ENCODE results near the gene STK38L. TPM values are rescaled to one million over a fixed set of nuclear protein-coding genes. Genes with fewer than 3 reads are reported as not detected.

Gene STK38L
- 32.6 TPM for polyA plus RNA-seq (2013, experiment 1 of 2; ENCODE audit: insufficient read length)
- 26.1 TPM for polyA plus RNA-seq (2013, experiment 2 of 2; ENCODE audit: insufficient read length)

DNA sequence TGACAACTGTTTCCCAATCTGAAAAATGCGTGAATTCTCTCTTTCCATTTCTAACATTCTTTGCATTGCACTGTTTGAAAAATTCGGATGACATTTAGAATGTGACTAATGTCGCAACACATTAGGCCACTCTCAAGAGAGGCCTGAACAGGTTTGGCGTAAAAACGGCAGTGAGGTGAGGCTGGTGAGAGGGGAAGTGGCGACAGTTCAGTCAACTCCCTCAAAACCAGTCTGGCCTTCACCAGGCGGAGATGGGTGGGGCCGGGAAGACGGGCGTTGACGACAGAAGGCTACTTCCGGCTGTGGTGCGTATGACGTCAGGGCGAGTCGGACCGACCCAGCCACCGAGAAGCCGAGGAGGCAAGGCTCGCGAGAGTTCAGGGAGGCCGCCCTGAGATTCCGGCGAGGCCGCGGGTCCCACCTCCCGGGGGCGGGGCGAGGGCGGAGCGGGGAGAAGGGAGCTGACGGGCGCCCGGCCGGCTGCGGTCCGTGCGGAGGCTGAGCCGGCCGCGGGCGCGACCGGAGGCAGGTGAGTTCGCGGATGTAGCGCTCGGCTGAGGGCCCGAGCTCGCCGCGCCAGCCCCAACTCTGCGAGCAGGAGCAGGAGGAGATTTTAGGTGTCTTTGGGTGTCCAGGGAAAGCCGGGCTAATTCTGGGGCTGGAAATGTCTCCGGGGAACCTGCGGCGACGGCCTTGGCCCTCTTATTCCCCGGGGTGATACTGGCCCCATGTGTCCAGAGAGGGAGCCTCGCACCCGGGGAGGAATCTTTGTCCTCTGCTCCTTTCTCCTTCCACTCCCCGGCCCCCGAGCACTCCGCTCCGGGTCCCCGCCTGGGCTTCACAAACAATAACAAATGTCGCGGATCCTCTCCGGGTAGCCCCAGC is at the start of gene STK38L:
Gene STK38L, plus strand, starts transcription at position 483 of the 885 bp plus-strand sequence. CDS start 53,435 bp downstream, outside the sequence.
- peak; percentile 97 for DNase-seq

DNA sequence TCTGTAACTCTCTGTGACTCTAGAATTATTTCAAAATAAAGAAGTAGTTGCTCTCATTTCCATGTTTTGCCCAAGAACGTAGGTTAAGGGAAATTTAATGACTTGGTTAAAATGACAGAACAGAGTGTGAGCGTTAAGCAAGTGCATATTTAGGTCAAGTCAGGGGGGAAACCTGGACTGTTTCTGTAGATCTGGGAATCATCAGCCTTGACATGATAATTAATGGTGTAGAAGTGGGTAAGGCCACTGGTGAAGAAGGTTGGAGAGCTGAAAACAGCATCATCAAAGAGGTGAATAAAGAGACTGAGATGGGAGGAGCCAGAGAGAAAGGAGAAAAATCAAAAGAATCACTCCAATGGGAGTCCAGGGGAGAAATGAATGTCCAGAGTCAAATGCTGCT is 49.4 kb upstream of the STK38L start:
- no peak for DNase-seq

DNA sequence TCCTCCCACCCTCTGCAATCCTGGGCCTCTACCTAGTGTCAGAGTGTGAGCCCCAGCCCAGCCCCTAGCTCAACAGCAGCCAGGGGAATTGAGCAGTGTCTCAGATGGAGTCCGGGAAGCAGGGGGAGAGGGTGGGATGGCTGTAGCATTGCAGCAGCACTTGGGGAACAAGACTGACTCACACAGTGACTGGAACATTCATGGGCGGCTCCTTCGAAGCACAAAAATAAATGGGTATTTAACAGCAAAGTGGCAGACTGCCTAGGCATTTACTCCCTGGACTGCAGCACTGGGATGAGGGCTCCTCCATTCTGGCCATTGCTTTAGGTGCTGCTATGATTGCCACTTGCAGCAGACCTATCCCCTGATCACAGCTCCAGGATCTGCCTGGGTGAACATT is 46.0 kb upstream of the STK38L start:
- peak; percentile 72 for DNase-seq

DNA sequence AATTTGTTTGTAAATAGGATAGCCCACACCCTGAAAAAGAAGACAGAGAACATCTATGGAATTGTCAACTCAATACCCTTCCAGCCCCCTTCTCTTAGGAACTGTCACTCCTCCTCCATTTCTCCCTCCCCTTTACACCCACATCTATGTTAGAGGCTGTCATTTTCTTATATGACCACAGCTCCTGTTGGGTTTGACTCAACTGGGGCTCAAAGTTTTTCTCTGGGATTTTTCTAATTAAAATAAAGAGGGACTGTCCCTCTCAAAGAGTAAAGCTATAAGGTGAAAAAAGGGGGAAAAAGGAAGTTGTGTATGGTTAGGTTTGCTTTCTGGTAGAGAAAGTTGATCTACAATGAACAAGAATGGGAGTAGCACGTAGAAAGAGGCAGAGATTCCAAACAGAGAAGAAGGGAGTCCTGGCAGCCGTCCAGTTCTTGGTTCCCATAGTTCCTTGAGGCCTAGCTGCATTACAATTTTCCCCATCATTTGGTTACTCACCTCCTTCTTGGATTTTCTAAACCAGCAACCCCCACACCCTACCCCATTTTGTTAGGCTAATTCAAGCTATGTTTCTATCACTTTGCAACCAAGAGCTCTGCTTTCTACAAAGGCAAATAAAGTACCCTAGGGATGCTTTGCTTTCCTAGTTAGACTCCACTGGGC is 44.3 kb upstream of the STK38L start:
- DNase-seq, result no peak

- DNase-seq, result no peak
Measured at GRCh38 chr12:27201169-27201568, 42.9 kb upstream of the STK38L start.

GRCh38 chr12:27206801-27207502 is 37.1 kb upstream of the STK38L start:
- DNase-seq, result no peak

DNA sequence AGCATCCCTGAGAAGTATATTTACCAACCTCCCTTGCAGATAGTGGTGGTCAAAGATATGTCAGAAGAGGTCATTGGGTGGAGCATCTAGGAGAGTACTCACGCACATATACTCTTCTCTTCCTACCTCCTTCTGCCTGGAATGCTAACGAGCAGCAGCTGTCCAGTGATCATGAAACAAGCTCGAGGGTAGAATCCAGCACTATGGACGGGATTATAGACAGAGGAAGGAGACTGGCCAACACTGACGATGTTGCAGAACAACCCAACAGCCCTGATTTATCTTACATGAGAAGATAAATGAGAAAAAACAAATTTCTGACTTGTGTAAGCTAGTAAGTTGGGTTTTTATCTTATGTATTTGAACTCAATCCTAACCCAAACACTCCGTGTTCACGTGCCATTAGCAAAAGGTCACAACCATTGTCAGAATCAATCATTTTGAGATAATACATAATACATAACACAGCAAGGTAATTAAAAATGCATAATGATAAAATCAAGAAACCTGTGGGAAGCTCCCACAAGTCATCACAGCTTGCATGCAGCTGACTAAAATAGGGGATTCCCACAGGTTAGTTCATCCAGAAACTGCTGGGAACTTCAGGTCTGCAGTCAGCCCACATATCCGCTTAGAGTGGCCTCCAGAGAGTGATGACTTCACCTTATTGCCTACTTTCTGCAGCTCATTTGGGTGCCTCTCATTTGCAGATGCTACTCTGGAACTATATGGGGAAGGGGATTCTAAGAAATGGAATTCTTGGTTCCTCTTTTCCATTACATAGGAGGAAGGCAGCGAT is 36.3 kb upstream of the STK38L start:
- DNase-seq, result peak; percentile 42

DNA sequence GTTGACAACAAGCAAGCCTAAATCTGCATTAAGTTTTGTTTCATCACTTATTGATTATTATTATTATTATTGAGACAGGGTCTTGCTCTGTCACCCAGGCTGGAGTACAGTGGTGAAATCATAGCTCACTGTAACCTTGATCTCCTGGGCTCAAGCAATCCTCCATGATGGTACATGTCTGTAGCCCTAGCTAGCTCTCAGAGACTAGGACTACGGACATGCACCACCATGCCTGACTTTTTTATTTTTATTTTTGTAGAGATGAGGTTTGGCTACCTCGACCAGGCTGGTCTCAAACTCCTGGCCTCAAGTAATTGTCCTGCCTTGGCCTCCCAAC is 35.7 kb upstream of the STK38L start:
- no peak for DNase-seq

DNA sequence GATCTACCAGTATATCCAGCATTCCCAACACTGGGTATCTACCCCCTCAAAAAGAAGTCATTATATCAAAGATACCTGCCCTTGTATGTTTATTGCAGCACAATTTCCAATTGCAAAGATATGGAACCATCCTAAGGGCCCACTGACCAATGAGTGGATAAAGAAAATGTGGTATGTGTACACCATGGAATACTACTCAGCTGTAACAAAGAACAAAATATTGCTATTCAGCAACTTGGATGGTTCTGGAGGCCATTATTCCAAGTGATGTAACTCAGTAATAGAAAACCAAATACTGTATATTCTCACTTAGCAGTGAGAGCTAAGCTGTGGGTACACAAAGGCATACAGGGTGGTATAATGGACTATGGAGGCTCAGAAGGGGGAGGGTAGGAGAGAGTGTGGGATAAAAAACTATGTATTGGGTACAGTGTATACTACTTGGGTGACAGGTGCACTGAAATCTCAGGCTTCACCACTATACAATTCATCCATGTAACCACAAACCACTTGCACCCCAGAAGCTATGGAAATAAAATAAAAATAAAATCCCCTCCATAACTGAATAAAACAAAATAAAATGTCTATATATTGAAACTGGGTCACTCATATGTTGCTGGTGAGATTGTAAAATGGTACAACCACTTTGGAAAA is 34.7 kb upstream of the STK38L start:
- no peak for DNase-seq

DNA sequence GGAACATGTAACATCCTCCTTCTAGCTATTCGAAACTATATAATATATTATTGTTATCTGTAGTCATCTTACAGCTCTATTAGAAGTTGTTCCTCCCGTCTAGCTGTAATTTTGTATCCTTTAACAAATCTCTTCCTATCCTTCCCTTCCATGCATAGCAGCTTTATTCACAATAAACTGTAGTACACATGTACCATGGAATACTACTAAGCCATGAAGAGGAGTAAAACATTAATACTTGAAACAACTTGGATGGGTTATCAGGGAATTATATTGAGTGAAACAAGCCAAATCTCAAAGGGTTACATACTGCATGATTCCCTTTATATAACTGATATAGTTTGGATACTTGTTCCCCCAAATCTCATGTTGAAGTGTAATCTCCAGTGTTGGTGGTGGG is 33.9 kb upstream of the STK38L start:
- no peak for DNase-seq

DNA sequence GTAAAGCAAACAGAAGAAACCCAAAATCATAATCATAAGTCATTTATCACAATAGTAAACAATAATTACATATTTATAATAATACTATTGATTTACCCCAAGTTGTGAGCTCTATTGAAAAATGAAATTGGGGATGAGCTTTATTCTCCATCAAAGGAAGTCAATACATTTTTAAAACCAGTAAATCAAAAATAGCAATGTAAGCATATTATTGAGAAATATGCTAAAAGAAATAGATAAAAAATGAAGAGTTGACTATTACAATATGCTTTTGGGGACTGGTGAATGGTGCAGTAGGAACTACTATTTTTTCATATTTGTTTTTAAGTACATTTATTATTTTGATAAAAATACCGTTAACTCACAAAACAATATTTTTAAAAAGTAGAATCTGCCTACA is 31.2 kb upstream of the STK38L start:
- DNase-seq, result no peak

DNA sequence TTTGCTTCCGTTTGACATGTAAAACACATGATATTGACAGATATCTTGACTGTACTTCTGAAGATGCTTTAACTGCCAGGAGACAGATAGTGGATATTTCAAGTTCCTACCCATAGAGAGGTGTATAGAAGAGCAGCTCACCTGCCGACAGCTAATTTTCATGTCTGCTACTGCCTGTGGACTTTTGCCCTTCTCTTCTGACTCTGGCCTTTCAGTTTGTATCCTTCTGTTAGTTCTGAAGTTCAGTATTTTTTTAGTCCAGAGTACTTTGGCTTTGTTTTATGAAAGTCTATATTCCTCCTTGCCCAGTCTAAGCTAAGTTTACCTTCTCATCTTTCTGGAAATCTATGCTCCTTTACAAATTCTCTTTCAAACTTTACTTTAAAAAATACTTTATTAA is 30.8 kb upstream of the STK38L start:
- DNase-seq, result no peak

DNA sequence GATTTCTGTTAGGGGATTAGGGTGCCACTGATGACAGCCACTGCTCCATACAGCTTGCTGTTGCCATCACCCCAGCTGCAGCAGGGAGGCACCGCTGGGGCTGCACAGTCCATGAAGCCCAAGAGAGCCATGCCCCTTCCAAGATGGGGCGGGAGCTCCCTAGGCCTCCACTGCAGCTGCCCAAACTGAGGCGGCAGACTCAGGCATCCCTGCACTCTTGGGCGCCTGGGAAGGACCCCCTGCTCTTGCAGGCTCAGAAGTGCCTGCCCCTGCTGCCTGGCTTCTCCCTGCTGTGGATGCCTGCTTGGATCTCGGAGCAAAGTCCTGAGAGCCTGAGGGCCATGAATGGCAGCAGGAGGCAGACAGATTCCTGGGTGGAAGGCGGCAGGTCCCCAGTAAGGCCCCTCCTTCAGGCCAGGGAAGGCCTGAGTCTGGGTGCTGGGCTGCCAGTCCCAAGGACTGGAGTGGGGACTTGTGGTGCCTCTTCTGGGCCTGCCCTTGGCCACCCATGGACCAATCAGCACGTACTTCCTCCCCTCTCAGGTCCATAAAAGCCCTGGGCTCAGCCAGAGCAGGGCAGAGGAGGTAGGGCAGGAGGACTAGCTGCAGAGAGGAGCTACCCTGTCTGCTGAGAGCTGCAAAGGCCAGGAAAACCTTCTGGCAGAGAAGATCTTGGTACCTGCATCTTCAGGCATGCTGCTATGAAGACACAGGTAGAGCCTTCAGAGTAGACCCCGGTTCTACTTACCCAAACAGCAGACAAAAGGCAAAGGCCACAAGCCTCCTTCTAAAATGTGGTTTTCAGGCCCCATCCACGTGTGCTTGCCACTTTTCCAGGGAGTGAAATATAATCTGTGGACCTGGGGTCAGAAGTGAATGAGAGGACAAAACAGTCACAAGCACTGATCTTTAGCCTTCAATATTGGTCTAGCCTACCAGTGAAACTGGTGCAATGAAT is 30.0 kb upstream of the STK38L start:
- no peak for DNase-seq

- DNase-seq, result no peak
Measured at GRCh38 chr12:27217590-27217989, 26.5 kb upstream of the STK38L start.

DNA sequence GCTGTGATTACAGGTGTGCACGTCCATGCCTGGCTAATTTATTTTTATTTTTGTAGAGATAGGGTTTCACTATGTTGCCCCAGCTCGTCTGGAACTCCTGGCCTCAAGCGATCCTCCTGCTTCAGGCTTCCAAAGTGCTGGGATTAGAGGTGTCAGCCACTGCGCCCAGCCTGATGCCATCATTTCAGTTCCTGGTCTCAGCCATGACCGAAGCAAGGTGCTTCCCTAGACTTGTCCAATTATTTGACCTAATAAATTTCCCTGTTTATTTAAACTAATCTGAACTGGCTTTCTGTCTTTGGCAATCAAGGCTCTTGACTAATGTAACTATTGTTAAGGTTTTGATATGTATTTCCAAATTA is 24.4 kb upstream of the STK38L start:
- DNase-seq, result no peak

DNA sequence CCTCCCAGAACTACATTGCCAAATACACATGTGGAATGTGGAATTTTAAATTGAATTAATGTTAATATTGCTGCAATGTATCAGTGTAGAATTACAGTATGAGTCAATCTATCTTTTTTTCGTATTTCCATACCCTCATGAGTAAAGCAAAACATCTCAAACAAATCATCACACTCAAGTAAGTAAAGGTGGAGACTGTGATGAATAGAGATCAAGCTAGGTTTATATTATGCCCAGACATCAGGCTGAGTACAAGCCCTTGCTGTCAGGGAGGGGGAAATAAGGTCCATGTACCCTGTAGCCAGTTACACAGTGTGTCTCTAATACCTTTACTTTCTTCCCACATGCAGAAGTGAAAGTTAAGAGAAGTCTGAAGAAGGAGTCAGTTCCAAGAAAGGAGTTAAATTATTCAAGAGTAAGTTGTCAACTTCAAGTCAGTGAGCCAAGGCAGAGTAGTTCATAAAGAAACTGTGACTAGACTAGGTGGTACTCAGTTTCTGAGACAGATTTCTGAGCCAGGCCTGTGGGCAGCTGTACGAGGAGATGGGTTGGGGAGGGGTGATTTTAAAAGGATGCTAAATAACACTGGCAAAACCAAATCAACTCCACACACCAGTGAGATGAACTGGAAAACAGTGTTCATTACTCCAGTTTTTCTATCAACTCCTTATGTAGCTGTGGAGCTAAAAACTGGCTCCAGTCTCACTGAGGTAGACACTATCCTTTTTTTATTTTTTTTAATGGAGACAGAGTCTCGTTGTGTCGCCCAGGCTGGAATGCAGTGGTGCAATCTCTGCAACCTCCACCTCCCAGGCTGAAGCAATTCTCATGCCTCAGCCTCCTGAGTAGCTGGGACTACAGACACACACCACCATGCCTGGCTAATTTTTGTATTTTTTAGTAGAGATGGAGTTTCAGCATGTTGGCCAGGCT is 23.8 kb upstream of the STK38L start:
- no peak for DNase-seq

GRCh38 chr12:27220988-27221345 is 23.1 kb upstream of the STK38L start:
- DNase-seq, result no peak

GRCh38 chr12:27221625-27222387 is 22.3 kb upstream of the STK38L start:
- no peak for DNase-seq

DNA sequence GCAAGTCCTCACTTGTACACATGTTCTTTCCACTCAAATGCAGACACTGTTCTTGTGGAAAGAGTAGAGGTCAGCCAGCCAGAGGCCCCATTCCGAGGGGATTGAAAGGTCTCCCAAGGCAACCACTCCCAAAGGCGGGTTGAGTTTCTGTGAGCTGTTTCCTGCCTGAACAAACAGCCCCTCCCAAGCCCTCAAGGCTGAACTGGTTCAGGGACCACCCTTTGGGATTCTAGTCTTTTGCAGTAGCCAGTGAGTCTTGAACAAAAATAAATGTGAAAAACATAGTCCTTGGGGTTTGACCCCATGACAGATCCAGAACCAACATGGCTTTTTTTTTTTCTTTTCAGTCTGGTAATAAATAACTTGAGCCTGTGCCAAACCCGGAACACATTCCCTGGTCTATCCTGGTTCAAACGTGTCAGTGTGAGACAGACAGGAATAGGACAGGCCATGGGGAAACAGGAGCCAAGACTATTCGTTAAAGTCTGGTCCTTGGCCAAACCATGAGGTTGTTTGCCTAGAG is 17.6 kb upstream of the STK38L start:
- no peak for DNase-seq
